Prostate gland (tissue), 2 donors: Measurements from ENCODE around the gene GSK3A. TPM values are rescaled to one million over a fixed set of nuclear protein-coding genes. Genes with fewer than 3 reads are reported as not detected.

ENCODE experiments used
- DNase-seq: peaks from one replicate; pipeline ENCODE4 v3.0.0-alpha.2; 2019; ENCODE audit warnings: low spot score
- H3K27ac ChIP-seq, 2 donors: fragments of 200-600 bp; sonication (generic); 2 replicates each; pipeline ENCODE4 v1.5.1; 2017 to 2019
- H3K27me3 ChIP-seq: fragments of 200-600 bp; sonication (generic); replicated peaks from 2 replicates; pipeline ENCODE4 v1.5.1; 2019; ENCODE audit not compliant: insufficient read depth
- H3K36me3 ChIP-seq, 2 donors: fragments of 200-600 bp; sonication (generic); 1 replicate in 1 of 2; 2 replicates in 1 of 2; pipeline versions ENCODE4 v1.5.1 to v1.8.1; 2017 to 2019
- H3K4me1 ChIP-seq: fragments of 200-600 bp; sonication (generic); replicated peaks from 2 replicates; pipeline ENCODE4 v1.5.1; 2019
- H3K4me3 ChIP-seq, 2 donors: fragments of 200-600 bp; sonication (generic); 2 replicates each; pipeline ENCODE4 v1.5.1; 2017 to 2019
- H3K9me3 ChIP-seq: fragments of 200-600 bp; sonication (generic); 2 replicates; pipeline ENCODE4 v1.5.1; 2017
- CTCF ChIP-seq, 4 experiments: fragments of 200-600 bp in 2 of 4; fragments of 450-650 bp in 2 of 4; sonication (generic) in 2 of 4; IDR thresholded peaks; 1 replicate in 3 of 4; 2 replicates in 1 of 4; pipeline ENCODE4 v1.5.1; 2016 to 2019; ENCODE audit warnings: antibody characterized with exemption in 4 of 4, mild to moderate bottlenecking in 2 of 4, moderate library complexity in 2 of 4
- POLR2A ChIP-seq: fragments of 450-650 bp; IDR thresholded peaks from one replicate; pipeline ENCODE4 v1.6.1; 2016; ENCODE audit warnings: antibody characterized with exemption, mild to moderate bottlenecking
- POLR2AphosphoS5 ChIP-seq: sonication (generic); formaldehyde crosslinking; IDR thresholded peaks from one replicate; pipeline ENCODE4 v1.6.1; 2017; ENCODE audit warnings: antibody characterized with exemption
- WGBS: methylation state at CpG from one replicate; pipeline ENCODE4 v1.1.5; 2018; 5-methylcytosine and 5-hydroxymethylcytosine counted together
- intact Hi-C: fragments of 100-400 bp; cut with DNase I; formaldehyde crosslinking; loops from one replicate; pipeline ENCODE4 v1.14.2; 2022
- total RNA-seq, 2 donors: library from RNA; depleted of rRNA; stranded (reverse); fragments of >200 nt; gene quantifications; one replicate each; pipeline ENCODE4 v1.1.0, GENCODE V29; 2016

The GSK3A gene
- total RNA-seq, 2 donors from 2014 or later: 37.1 to 61.6 TPM

DNA sequence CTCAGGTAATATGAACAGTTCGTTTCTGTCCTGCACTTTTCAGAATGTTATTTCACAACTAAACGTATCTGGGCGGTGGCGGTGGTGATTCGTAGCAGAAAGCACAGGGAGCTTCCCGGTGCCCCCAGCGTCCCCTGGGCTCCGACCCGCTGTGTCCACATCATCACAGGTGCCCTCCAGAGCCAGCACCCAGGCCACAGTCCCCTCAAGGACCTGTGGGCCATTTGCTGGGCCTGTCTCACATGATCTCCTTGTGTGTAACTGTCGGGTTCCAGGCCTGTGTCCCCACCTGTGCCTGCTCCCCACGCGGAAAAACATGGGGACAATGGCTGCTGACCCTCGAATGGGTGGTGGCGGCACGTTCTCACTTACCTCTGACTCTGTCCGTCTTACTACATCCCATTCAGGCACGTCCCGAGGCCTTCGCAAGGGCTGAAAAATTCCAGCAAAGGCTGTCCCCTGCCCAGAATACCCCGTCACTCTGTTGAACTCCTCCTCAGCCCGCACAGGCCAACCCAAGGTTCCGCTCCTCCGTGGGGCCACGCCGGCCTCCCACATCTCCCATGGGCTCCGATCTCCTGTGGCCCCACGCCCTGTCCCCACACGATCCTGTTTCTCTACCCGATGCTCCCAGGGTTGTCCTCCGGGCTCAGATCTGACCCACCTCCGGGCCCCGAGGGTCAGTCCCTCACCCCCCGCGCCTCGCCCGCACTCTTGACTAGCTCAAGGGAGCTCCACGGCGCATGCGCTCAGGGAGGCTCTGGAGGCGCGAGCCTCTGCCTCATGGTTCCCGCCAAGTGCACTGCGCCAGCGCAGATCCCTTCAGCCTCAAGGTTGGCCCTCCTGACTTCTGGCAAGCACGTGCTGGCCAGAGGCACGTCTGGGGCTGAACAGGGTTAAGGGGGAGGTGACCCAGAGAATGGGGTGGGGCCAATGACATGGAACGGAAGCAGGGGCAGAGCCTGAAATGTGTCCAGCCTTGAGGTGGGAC, 46.1 kb downstream of the GSK3A start:
- Histone ChIP-seq H3K27ac (no peak overlapping the region), H3K4me3 (no peak overlapping the region), H3K4me1 (no peaks in the 10 kb centered on the region), H3K9me3 (no peaks in the 10 kb centered on the region), H3K36me3 (peaks cover 3 to 11% of the 10 kb centered on the region in 2 donors), H3K27me3 (no peaks in the 10 kb centered on the region)
- no peak for DNase-seq
- intact Hi-C loops: no loop called here
- no peak for TF ChIP-seq CTCF (IDR thresholded peaks at IDR 0.05)
- no peak for TF ChIP-seq POLR2A
- TF ChIP-seq POLR2AphosphoS5: no peak
- WGBS: 89% methylated on average over 47 of the region's 47 CpGs

DNA sequence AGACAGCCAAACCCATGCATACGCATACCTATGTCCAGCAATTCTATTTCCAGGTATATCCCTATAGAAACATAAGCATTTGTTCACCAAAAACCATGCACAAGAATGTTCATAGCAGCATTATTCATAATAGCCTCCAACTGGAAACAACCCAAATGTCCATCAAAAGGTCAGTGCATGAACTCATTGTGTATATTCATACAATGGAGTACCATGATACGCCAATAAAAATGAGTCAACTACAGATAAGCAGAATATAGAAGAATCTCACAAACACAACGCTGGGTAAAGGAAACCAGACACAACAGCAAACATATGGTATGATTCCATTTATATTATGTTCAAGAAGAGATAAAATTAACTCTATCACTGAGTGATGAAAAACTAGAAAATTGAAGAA, 48.7 kb downstream of the GSK3A start:
- TF ChIP-seq POLR2A: no peak
- TF ChIP-seq POLR2AphosphoS5: no peak
- no peak for TF ChIP-seq CTCF (IDR thresholded peaks at IDR 0.05)
- no peak for DNase-seq
- Histone ChIP-seq H3K27me3 (no peaks in the 10 kb centered on the region), H3K4me1 (no peaks in the 10 kb centered on the region), H3K27ac (no peak overlapping the region), H3K9me3 (no peaks in the 10 kb centered on the region), H3K36me3 (peaks cover 2 to 4% of the 10 kb centered on the region in 2 donors), H3K4me3 (no peak overlapping the region)
- 69% methylated on average over 3 of the region's 3 CpGs for WGBS
- intact Hi-C loops: no loop called here

DNA sequence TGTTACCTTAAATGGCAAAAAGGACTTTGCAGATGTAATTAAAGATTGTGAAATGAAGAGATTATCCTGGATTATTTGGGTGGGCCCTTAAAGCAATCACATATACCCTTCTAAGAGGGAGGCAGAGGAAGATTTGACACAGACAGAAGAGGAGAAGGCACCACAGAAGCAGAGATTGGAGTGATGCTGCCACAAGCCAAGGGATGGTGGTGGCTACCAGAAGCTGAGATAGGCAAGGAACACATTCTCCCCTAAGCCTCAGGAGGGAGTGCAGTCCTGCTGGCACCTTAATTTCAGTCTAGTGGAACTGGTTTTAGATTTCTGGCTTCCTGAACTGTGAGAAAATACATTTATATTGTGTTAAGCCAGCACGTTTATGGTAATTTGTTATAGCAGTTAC, 49.1 kb downstream of the GSK3A start:
- H3K4me1 ChIP-seq: no peaks in the 10 kb centered on the region
- intact Hi-C loops: no loop called here
- DNase-seq: no peak
- 35% methylated on average over 1 of the region's 1 CpG for WGBS
- H3K27me3 ChIP-seq: no peaks in the 10 kb centered on the region
- no peaks in the 10 kb centered on the region for H3K9me3 ChIP-seq
- no peak overlapping the region for H3K4me3 ChIP-seq
- TF ChIP-seq POLR2AphosphoS5 (no peak), POLR2A (no peak), CTCF (IDR thresholded peaks at IDR 0.05) (no peak)
- peaks cover 0 to under 1% of the 10 kb centered on the region in 2 donors for H3K36me3 ChIP-seq
- H3K27ac ChIP-seq: no peak overlapping the region

DNA sequence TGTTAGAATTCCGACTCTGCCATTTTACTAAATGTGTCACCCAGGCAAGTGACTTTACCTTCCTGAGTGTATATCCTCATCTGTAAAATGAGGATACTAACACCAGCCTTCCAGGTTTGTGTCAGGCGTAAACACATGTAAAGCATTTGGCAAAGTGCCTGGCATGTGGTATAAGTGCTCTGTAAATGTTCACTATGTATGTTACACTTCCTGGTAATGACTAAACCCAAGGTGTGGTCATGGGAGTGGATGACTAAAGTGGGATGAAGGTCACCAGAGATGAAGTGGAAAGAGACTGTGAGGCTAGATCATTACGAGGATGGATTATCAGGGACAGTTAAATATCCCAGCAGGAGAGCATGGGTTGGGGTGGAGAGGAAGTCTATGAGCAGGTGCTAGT, 50.5 kb downstream of the GSK3A start:
- WGBS: 58% methylated on average over 3 of the region's 3 CpGs
- Histone ChIP-seq H3K27me3 (no peaks in the 10 kb centered on the region), H3K4me3 (no peak overlapping the region), H3K36me3 (no peaks in the 10 kb centered on the region), H3K9me3 (no peaks in the 10 kb centered on the region), H3K27ac (no peak overlapping the region), H3K4me1 (no peaks in the 10 kb centered on the region)
- intact Hi-C loops: no loop called here
- TF ChIP-seq POLR2A: no peak
- DNase-seq: no peak

- no peak for DNase-seq
- intact Hi-C loops: no loop called here
- H3K9me3 ChIP-seq: no peaks in the 10 kb centered on the region
These were observed 51.1 kb downstream of the GSK3A start for GRCh38 chr19:42191330-42191729.

More at GRCh38 chr19:42191330-42191729, 51.1 kb downstream of the GSK3A start:
- WGBS: 70% methylated on average over 1 of the region's 1 CpG
- no peaks in the 10 kb centered on the region for H3K4me1 ChIP-seq
- TF ChIP-seq POLR2A (no peak), CTCF (IDR thresholded peaks at IDR 0.05) (no peak), POLR2AphosphoS5 (no peak)
- no peak overlapping the region for H3K4me3 ChIP-seq
- no peak overlapping the region for H3K27ac ChIP-seq
- no peaks in the 10 kb centered on the region for H3K27me3 ChIP-seq
- H3K36me3 ChIP-seq: no peaks in the 10 kb centered on the region
